ENCODE results near the gene HDAC8. TPM values are rescaled to one million over a fixed set of nuclear protein-coding genes. Genes with fewer than 3 reads are reported as not detected.

The HDAC8 gene
- polyA plus RNA-seq, 1 donor = 26.5 TPM

- Histone ChIP-seq H3K27ac (ENCODE audit: low read length) (no peak overlapping the region), H3K9me3 (ENCODE audit: control insufficient read depth, low read depth, low read length) (no peaks in the 10 kb centered on the region), H3K27me3 (ENCODE audit: control insufficient read depth, insufficient read depth, low read length) (no peaks in the 10 kb centered on the region), H3K36me3 (ENCODE audit: control insufficient read depth, insufficient read depth, low read length) (no peaks in the 10 kb centered on the region), H3K4me3 (ENCODE audit: low read length) (no peak overlapping the region), H3K4me1 (ENCODE audit: control insufficient read depth, insufficient read depth, low read length) (no peaks in the 10 kb centered on the region)
- WGBS (ENCODE audit: insufficient coverage, low lambda C conversion rate) = no CpG with 5 or more reads among the region's 9 CpGs
- peak; percentile 6 to 42 for DNase-seq
Measured at GRCh38 chrX:72478853-72479252, 93.8 kb downstream of the HDAC8 start.

GRCh38 chrX:72478351-72478750 lies 94.3 kb downstream of the HDAC8 start:
- WGBS (ENCODE audit: insufficient coverage, low lambda C conversion rate) = no CpG with 5 or more reads among the region's 8 CpGs
- no peaks in the 10 kb centered on the region for H3K9me3 ChIP-seq (ENCODE audit: control insufficient read depth, low read depth, low read length)
- DNase-seq = no peak
- H3K36me3 ChIP-seq (ENCODE audit: control insufficient read depth, insufficient read depth, low read length) = no peaks in the 10 kb centered on the region
- H3K4me1 ChIP-seq (ENCODE audit: control insufficient read depth, insufficient read depth, low read length) = no peaks in the 10 kb centered on the region
- H3K27me3 ChIP-seq (ENCODE audit: control insufficient read depth, insufficient read depth, low read length) = no peaks in the 10 kb centered on the region
- H3K4me3 ChIP-seq (ENCODE audit: low read length) = no peak overlapping the region
- no peak overlapping the region for H3K27ac ChIP-seq (ENCODE audit: low read length)

- no peak overlapping the region for H3K4me3 ChIP-seq (ENCODE audit: low read length)
- no peaks in the 10 kb centered on the region for H3K27me3 ChIP-seq (ENCODE audit: control insufficient read depth, insufficient read depth, low read length)
- no peak overlapping the region for H3K27ac ChIP-seq (ENCODE audit: low read length)
- peak in 1 of 2 donors; percentile 1 for DNase-seq
- no peaks in the 10 kb centered on the region for H3K36me3 ChIP-seq (ENCODE audit: control insufficient read depth, insufficient read depth, low read length)
- no CpG with 5 or more reads among the region's 4 CpGs for WGBS (ENCODE audit: insufficient coverage, low lambda C conversion rate)
- H3K9me3 ChIP-seq (ENCODE audit: control insufficient read depth, low read depth, low read length) = no peaks in the 10 kb centered on the region
- H3K4me1 ChIP-seq (ENCODE audit: control insufficient read depth, insufficient read depth, low read length) = no peaks in the 10 kb centered on the region
Measured at GRCh38 chrX:72477781-72478181, 94.9 kb downstream of the HDAC8 start.

DNA sequence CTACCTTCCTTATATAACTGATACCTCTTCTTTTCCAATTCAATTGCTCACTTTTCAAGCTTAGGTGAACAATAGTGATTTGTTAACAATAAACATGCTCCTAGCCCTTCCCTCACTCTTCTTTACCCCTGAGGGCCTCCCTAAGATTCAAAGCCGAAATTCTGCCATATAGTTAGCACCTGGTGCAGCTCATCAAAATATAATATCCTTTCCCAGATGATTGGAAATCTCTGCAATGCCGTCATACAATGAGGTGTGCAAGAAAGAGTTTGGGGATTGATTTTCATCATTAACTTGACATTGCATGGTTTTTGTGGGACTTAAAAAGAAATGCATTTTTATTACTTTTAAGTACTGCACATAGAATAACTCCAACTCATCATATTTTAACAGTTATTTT lies 95.3 kb downstream of the HDAC8 start:
- WGBS (ENCODE audit: insufficient coverage, low lambda C conversion rate) = no CpG with 5 or more reads among the region's 2 CpGs
- no peaks in the 10 kb centered on the region for H3K4me1 ChIP-seq (ENCODE audit: control insufficient read depth, insufficient read depth, low read length)
- no peaks in the 10 kb centered on the region for H3K27me3 ChIP-seq (ENCODE audit: control insufficient read depth, insufficient read depth, low read length)
- no peak for DNase-seq
- no peaks in the 10 kb centered on the region for H3K9me3 ChIP-seq (ENCODE audit: control insufficient read depth, low read depth, low read length)
- H3K27ac ChIP-seq (ENCODE audit: low read length) = no peak overlapping the region
- no peak overlapping the region for H3K4me3 ChIP-seq (ENCODE audit: low read length)
- H3K36me3 ChIP-seq (ENCODE audit: control insufficient read depth, insufficient read depth, low read length) = no peaks in the 10 kb centered on the region

DNA sequence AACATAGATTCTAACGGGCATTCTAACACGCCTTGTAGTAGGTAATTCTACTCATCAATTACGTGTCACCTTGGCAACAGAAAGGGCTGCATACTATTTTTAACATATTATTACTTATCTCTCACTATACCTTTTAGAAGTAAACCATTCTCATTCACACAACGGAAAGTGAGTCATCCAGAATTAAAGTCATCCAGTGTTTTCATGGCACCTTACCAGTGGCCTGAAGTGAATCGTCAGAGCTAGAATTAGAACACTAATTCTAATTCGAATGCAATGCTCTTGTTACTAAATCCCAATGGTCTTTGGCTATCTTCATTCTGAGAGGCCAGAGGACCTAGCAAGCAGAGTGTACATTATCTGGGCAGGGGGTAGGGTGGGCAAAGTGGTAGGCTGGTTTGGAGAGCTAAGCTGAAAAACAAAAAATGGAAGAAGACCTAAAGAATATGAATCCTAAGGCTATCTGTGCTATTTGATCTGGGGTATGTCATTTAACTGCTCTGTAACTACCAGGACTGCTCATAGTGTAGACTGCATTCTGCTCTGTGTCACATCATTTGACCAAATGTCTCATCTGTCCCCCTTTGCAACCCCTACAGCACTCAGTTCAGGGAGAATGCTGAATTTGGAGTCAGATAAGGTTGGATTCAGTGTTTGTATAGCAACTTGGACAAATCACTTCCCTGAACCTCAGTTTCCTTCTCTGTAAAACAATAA lies 96.5 kb downstream of the HDAC8 start:
- H3K4me3 ChIP-seq (ENCODE audit: low read length) = no peak overlapping the region
- WGBS (ENCODE audit: insufficient coverage, low lambda C conversion rate) = no CpG with 5 or more reads among the region's 6 CpGs
- H3K27me3 ChIP-seq (ENCODE audit: control insufficient read depth, insufficient read depth, low read length) = no peaks in the 10 kb centered on the region
- no peaks in the 10 kb centered on the region for H3K36me3 ChIP-seq (ENCODE audit: control insufficient read depth, insufficient read depth, low read length)
- H3K9me3 ChIP-seq (ENCODE audit: control insufficient read depth, low read depth, low read length) = no peaks in the 10 kb centered on the region
- H3K4me1 ChIP-seq (ENCODE audit: control insufficient read depth, insufficient read depth, low read length) = no peaks in the 10 kb centered on the region
- H3K27ac ChIP-seq (ENCODE audit: low read length) = no peak overlapping the region
- no peak for DNase-seq

GRCh38 chrX:72475338-72475737 lies 97.3 kb downstream of the HDAC8 start:
- H3K4me3 ChIP-seq (ENCODE audit: low read length) = no peak overlapping the region
- H3K4me1 ChIP-seq (ENCODE audit: control insufficient read depth, insufficient read depth, low read length) = no peaks in the 10 kb centered on the region
- H3K27me3 ChIP-seq (ENCODE audit: control insufficient read depth, insufficient read depth, low read length) = no peaks in the 10 kb centered on the region
- no peaks in the 10 kb centered on the region for H3K9me3 ChIP-seq (ENCODE audit: control insufficient read depth, low read depth, low read length)
- DNase-seq = no peak
- H3K36me3 ChIP-seq (ENCODE audit: control insufficient read depth, insufficient read depth, low read length) = no peaks in the 10 kb centered on the region
- no CpG with 5 or more reads among the region's 1 CpG for WGBS (ENCODE audit: insufficient coverage, low lambda C conversion rate)
- H3K27ac ChIP-seq (ENCODE audit: low read length) = no peak overlapping the region

DNA sequence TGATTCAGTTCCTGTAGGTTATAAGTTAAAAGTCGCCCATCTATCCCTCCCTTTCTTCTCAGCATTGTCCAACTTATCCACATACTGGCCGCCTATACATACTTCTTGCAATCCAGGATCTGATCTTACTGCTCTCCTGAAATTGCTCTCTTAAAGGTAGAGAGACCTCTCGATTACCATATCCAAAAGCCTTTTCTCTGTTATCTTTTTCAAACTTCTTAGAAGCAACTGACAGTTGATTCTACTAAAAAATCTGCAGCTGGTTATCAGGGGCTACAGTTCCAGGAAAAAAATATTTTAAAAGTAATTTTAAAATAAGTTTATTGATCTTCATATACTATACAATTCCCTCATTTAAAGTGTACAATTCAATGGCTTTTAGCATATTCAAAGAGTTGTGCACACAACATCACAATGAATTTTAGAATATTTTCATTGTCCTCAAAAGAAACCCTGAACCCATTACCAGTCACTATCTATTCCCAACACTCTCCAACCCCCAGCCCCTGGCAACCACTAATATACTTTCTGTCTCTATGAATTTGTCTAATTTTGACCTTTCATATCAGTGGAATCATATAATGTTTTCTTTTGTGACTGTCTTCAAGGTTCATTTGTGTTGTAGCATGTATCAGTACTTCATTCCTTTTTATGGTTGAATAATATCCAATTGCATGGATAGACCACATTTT lies 102.0 kb downstream of the HDAC8 start:
- DNase-seq = no peak
- Histone ChIP-seq H3K27ac (ENCODE audit: low read length) (no peak overlapping the region), H3K4me3 (ENCODE audit: low read length) (no peak overlapping the region), H3K4me1 (ENCODE audit: control insufficient read depth, insufficient read depth, low read length) (no peaks in the 10 kb centered on the region), H3K9me3 (ENCODE audit: control insufficient read depth, low read depth, low read length) (no peaks in the 10 kb centered on the region), H3K36me3 (ENCODE audit: control insufficient read depth, insufficient read depth, low read length) (no peaks in the 10 kb centered on the region), H3K27me3 (ENCODE audit: control insufficient read depth, insufficient read depth, low read length) (no peaks in the 10 kb centered on the region)
- WGBS (ENCODE audit: insufficient coverage, low lambda C conversion rate) = no CpG with 5 or more reads among the region's 3 CpGs

DNA sequence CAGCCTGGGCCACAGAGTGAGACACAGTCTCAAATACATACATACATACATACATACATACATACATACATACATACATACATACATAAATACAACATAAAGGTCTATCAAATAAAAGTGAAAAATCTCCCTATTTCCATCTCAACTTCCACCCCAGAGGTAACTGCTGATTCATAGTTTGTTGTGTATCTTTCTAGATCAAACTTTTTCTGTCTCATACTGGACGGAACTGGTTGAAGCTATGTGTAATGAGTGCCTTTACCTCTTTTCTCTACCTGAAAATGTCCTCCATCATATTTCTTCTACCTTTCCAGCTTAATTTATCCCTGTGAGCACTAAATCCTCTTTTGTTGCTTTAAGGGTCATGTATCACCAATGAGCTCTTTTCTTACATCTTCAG lies 102.5 kb downstream of the HDAC8 start:
- no peaks in the 10 kb centered on the region for H3K4me1 ChIP-seq (ENCODE audit: control insufficient read depth, insufficient read depth, low read length)
- no peaks in the 10 kb centered on the region for H3K36me3 ChIP-seq (ENCODE audit: control insufficient read depth, insufficient read depth, low read length)
- no CpG with 5 or more reads among the region's 1 CpG for WGBS (ENCODE audit: insufficient coverage, low lambda C conversion rate)
- no peaks in the 10 kb centered on the region for H3K27me3 ChIP-seq (ENCODE audit: control insufficient read depth, insufficient read depth, low read length)
- H3K27ac ChIP-seq (ENCODE audit: low read length) = no peak overlapping the region
- H3K4me3 ChIP-seq (ENCODE audit: low read length) = no peak overlapping the region
- no peaks in the 10 kb centered on the region for H3K9me3 ChIP-seq (ENCODE audit: control insufficient read depth, low read depth, low read length)
- no peak for DNase-seq

- WGBS (ENCODE audit: insufficient coverage, low lambda C conversion rate) = 80% methylated on average over 1 of the region's 2 CpGs
- DNase-seq = no peak
- H3K36me3 ChIP-seq (ENCODE audit: control insufficient read depth, insufficient read depth, low read length) = no peaks in the 10 kb centered on the region
- H3K27me3 ChIP-seq (ENCODE audit: control insufficient read depth, insufficient read depth, low read length) = no peaks in the 10 kb centered on the region
- H3K9me3 ChIP-seq (ENCODE audit: control insufficient read depth, low read depth, low read length) = no peaks in the 10 kb centered on the region
- H3K4me1 ChIP-seq (ENCODE audit: control insufficient read depth, insufficient read depth, low read length) = no peaks in the 10 kb centered on the region
- H3K27ac ChIP-seq (ENCODE audit: low read length) = no peak overlapping the region
- no peak overlapping the region for H3K4me3 ChIP-seq (ENCODE audit: low read length)
Measured at GRCh38 chrX:72468607-72469006, 104.0 kb downstream of the HDAC8 start.

GRCh38 chrX:72467135-72467534 lies 105.5 kb downstream of the HDAC8 start:
- no peaks in the 10 kb centered on the region for H3K27me3 ChIP-seq (ENCODE audit: control insufficient read depth, insufficient read depth, low read length)
- no peak overlapping the region for H3K27ac ChIP-seq (ENCODE audit: low read length)
- no peaks in the 10 kb centered on the region for H3K9me3 ChIP-seq (ENCODE audit: control insufficient read depth, low read depth, low read length)
- H3K36me3 ChIP-seq (ENCODE audit: control insufficient read depth, insufficient read depth, low read length) = no peaks in the 10 kb centered on the region
- WGBS (ENCODE audit: insufficient coverage, low lambda C conversion rate) = 100% methylated on average over 1 of the region's 4 CpGs
- no peaks in the 10 kb centered on the region for H3K4me1 ChIP-seq (ENCODE audit: control insufficient read depth, insufficient read depth, low read length)
- no peak overlapping the region for H3K4me3 ChIP-seq (ENCODE audit: low read length)
- no peak for DNase-seq

DNA sequence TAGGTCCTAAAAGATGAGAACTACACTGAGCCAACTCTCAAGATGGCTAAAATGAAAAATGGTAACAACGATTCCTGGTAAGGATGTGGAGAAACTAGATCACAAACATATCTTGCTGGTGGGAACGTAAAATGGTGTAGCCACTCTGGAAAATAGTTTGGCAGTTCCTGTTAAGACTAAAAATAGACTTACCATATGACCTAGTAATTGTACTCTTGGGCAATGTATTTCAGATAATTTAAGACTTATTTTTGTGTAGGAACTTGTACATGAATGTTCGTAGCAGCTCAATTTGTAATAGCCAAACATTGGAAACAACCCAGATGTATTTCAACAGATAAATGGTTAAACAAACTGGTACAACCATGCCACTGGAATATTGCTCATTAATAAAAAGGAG lies 106.2 kb downstream of the HDAC8 start:
- no peaks in the 10 kb centered on the region for H3K4me1 ChIP-seq (ENCODE audit: control insufficient read depth, insufficient read depth, low read length)
- H3K27me3 ChIP-seq (ENCODE audit: control insufficient read depth, insufficient read depth, low read length) = no peaks in the 10 kb centered on the region
- H3K36me3 ChIP-seq (ENCODE audit: control insufficient read depth, insufficient read depth, low read length) = no peaks in the 10 kb centered on the region
- H3K4me3 ChIP-seq (ENCODE audit: low read length) = no peak overlapping the region
- no peak overlapping the region for H3K27ac ChIP-seq (ENCODE audit: low read length)
- WGBS (ENCODE audit: insufficient coverage, low lambda C conversion rate) = no CpG with 5 or more reads among the region's 3 CpGs
- DNase-seq = no peak
- H3K9me3 ChIP-seq (ENCODE audit: control insufficient read depth, low read depth, low read length) = no peaks in the 10 kb centered on the region
